MM.1S (cell line): ENCODE measurements around the gene OSBPL10.

Experiments used
- DNase-seq: peaks from one replicate; pipeline ENCODE4 v3.0.0-alpha.2; 2015
- H2AFZ ChIP-seq: fragments of 300-600 bp; sonication (generic); 2 replicates; pipeline ENCODE4 v1.6.0; 2016; ENCODE audit warnings: antibody characterized with exemption, low read length
- H3F3A ChIP-seq: fragments of 300-600 bp; sonication (generic); 2 replicates; pipeline ENCODE4 v1.6.1; 2016; ENCODE audit warnings: mild to moderate bottlenecking, antibody characterized with exemption, low read length, moderate library complexity, mixed read lengths; ENCODE audit not compliant: insufficient read depth
- H3K27ac ChIP-seq: fragments of 300-600 bp; sonication (generic); 2 replicates; pipeline ENCODE4 v1.5.1; 2016; ENCODE audit warnings: mild to moderate bottlenecking, low read length
- H3K27me3 ChIP-seq: fragments of 300-600 bp; sonication (generic); replicated peaks from 2 replicates; pipeline ENCODE4 v1.6.0; 2016; ENCODE audit warnings: low read length; ENCODE audit not compliant: insufficient read depth
- H3K36me3 ChIP-seq: fragments of 300-600 bp; sonication (generic); replicated peaks from 2 replicates; pipeline ENCODE4 v1.6.1; 2016; ENCODE audit warnings: mild to moderate bottlenecking, low read length, mixed read lengths; ENCODE audit not compliant: insufficient read depth
- H3K4me1 ChIP-seq: fragments of 300-600 bp; sonication (generic); 2 replicates; pipeline ENCODE4 v1.6.1; 2016; ENCODE audit warnings: low read length, mixed read lengths
- H3K4me2 ChIP-seq: fragments of 300-600 bp; sonication (generic); 2 replicates; pipeline ENCODE4 v1.6.0; 2016; ENCODE audit warnings: low read depth, low read length
- H3K4me3 ChIP-seq: fragments of 300-600 bp; sonication (generic); 2 replicates; pipeline ENCODE4 v1.5.1; 2016; ENCODE audit warnings: low read length, mixed read lengths
- H3K79me2 ChIP-seq: fragments of 300-600 bp; sonication (generic); 2 replicates; pipeline ENCODE4 v1.6.1; 2016; ENCODE audit warnings: mixed run types, low read length, mixed read lengths
- H3K9ac ChIP-seq: fragments of 300-600 bp; sonication (generic); 2 replicates; pipeline ENCODE4 v1.6.1; 2016; ENCODE audit warnings: low read length, mixed read lengths
- H3K9me2 ChIP-seq: fragments of 300-600 bp; sonication (generic); replicated peaks from 2 replicates; pipeline ENCODE4 v1.6.1; 2016; ENCODE audit warnings: mild to moderate bottlenecking, low read length, mixed read lengths; ENCODE audit not compliant: insufficient read depth
- H3K9me3 ChIP-seq: fragments of 300-600 bp; sonication (generic); replicated peaks from 2 replicates; pipeline ENCODE4 v1.6.1; 2016; ENCODE audit warnings: mild to moderate bottlenecking, low read length, mixed read lengths; ENCODE audit not compliant: insufficient read depth
- H4K20me1 ChIP-seq: fragments of 300-600 bp; sonication (generic); 2 replicates; pipeline ENCODE4 v1.6.1; 2016; ENCODE audit warnings: mild to moderate bottlenecking, low read length, moderate library complexity, mixed read lengths; ENCODE audit not compliant: insufficient read depth
- CTCF ChIP-seq: fragments of 300-600 bp; sonication (generic); IDR thresholded peaks from 2 replicates; pipeline ENCODE4 v1.5.1; 2016; ENCODE audit warnings: antibody characterized with exemption, low read length, mixed read lengths
- EZH2 ChIP-seq: fragments of 300-600 bp; sonication (generic); optimal IDR thresholded peaks from 2 replicates; pipeline ENCODE3; 2017; ENCODE audit warnings: low read depth, mild to moderate bottlenecking, antibody characterized with exemption, low read length, mixed read lengths
- EZH2phosphoT487 ChIP-seq: fragments of 300-600 bp; sonication (generic); IDR thresholded peaks from 2 replicates; pipeline ENCODE4 v1.6.1; 2018; ENCODE audit warnings: antibody characterized with exemption, low read length

OSBPL10 gene

GRCh38 chr3:31707286-31707685, 273.8 kb downstream of the OSBPL10 start:
- Histone ChIP-seq H3K4me1 (no peaks in the 10 kb centered on the region), H3K36me3 (no peaks in the 10 kb centered on the region), H3K9me3 (no peaks in the 10 kb centered on the region), H4K20me1 (no peaks in the 10 kb centered on the region), H3F3A (no peaks in the 10 kb centered on the region), H2AFZ (no peak overlapping the region), H3K27ac (no peak overlapping the region), H3K9ac (no peak overlapping the region), H3K27me3 (no peaks in the 10 kb centered on the region), H3K9me2 (no peaks in the 10 kb centered on the region), H3K79me2 (no peaks in the 10 kb centered on the region), H3K4me3 (no peak overlapping the region), H3K4me2 (no peak overlapping the region)
- no peak for DNase-seq
- TF ChIP-seq EZH2, result no peak
- TF ChIP-seq CTCF, result no peak
- no peak for TF ChIP-seq EZH2phosphoT487

- TF ChIP-seq CTCF (no peak), EZH2 (no peak), EZH2phosphoT487 (no peak)
- no peaks in the 10 kb centered on the region for H3K4me1 ChIP-seq
- H3K4me3 ChIP-seq, result no peak overlapping the region
- no peak overlapping the region for H3K9ac ChIP-seq
- H3K36me3 ChIP-seq, result no peaks in the 10 kb centered on the region
- H3K79me2 ChIP-seq, result no peaks in the 10 kb centered on the region
- no peaks in the 10 kb centered on the region for H4K20me1 ChIP-seq
- no peaks in the 10 kb centered on the region for H3K27me3 ChIP-seq
- no peaks in the 10 kb centered on the region for H3F3A ChIP-seq
- no peak overlapping the region for H2AFZ ChIP-seq
- H3K4me2 ChIP-seq, result no peak overlapping the region
- DNase-seq, result no peak
- no peaks in the 10 kb centered on the region for H3K9me2 ChIP-seq
- H3K9me3 ChIP-seq, result no peaks in the 10 kb centered on the region
- H3K27ac ChIP-seq, result no peak overlapping the region
Observed at GRCh38 chr3:31705736-31706135, 275.3 kb downstream of the OSBPL10 start.

GRCh38 chr3:31704591-31705179, 276.4 kb downstream of the OSBPL10 start:
- Histone ChIP-seq H3K9ac (no peak overlapping the region), H4K20me1 (no peaks in the 10 kb centered on the region), H3K27ac (no peak overlapping the region), H3K9me3 (no peaks in the 10 kb centered on the region), H3K79me2 (no peaks in the 10 kb centered on the region), H3K4me1 (no peaks in the 10 kb centered on the region), H3K4me3 (no peak overlapping the region), H3K27me3 (no peaks in the 10 kb centered on the region), H3K9me2 (no peaks in the 10 kb centered on the region), H3K4me2 (no peak overlapping the region), H2AFZ (no peak overlapping the region), H3K36me3 (no peaks in the 10 kb centered on the region), H3F3A (no peaks in the 10 kb centered on the region)
- no peak for DNase-seq
- TF ChIP-seq CTCF (no peak), EZH2phosphoT487 (no peak)
